Lower leg skin (tissue), 4 donors: ENCODE results near the gene LMF2. TPM values are rescaled to one million over a fixed set of nuclear protein-coding genes. Genes with fewer than 3 reads are reported as not detected.

Source experiments
- DNase-seq, 2 donors: peaks; one replicate each; pipeline ENCODE4 v3.0.0-alpha.2; 2019; ENCODE audit warnings: low spot score in 2 of 2
- H3K4me3 ChIP-seq: fragments of 200-600 bp; sonication (generic); 2 replicates; pipeline ENCODE4 v1.5.1; 2017; ENCODE audit warnings: mild to moderate bottlenecking, low read depth; ENCODE audit not compliant: poor library complexity, severe bottlenecking
- POLR2A ChIP-seq, 2 donors: fragments of 450-650 bp; IDR thresholded peaks; one replicate each; pipeline ENCODE4 v1.6.1; 2016 to 2017; ENCODE audit warnings: antibody characterized with exemption in 2 of 2, mild to moderate bottlenecking in 1 of 2, moderate library complexity in 1 of 2
- WGBS, 2 donors: methylation state at CpG; one replicate each; pipeline ENCODE4 v1.1.5; 2018; 5-methylcytosine and 5-hydroxymethylcytosine counted together
- intact Hi-C: fragments of 100-400 bp; cut with DNase I; formaldehyde crosslinking; loops from one replicate; pipeline ENCODE4 v1.15.0; 2023; ENCODE audit warnings: low total_unique reads
- total RNA-seq, 4 donors: library from RNA; depleted of rRNA; stranded (reverse); fragments of >200 nt; gene quantifications; one replicate each; pipeline ENCODE4 v1.1.0, GENCODE V29; 2016
- TF ChIP-seq, protein P1 (sequence below), 3 donors: fragments of 450-650 bp; IDR thresholded peaks; one replicate each; pipeline ENCODE4 v1.5.1; 2016; ENCODE audit warnings: antibody characterized with exemption in 3 of 3, mild to moderate bottlenecking in 3 of 3, moderate library complexity in 2 of 3

LMF2 gene
- total RNA-seq, 4 donors from 2014 or later: 34.8 to 47.2 (median 38.8) TPM

DNA sequence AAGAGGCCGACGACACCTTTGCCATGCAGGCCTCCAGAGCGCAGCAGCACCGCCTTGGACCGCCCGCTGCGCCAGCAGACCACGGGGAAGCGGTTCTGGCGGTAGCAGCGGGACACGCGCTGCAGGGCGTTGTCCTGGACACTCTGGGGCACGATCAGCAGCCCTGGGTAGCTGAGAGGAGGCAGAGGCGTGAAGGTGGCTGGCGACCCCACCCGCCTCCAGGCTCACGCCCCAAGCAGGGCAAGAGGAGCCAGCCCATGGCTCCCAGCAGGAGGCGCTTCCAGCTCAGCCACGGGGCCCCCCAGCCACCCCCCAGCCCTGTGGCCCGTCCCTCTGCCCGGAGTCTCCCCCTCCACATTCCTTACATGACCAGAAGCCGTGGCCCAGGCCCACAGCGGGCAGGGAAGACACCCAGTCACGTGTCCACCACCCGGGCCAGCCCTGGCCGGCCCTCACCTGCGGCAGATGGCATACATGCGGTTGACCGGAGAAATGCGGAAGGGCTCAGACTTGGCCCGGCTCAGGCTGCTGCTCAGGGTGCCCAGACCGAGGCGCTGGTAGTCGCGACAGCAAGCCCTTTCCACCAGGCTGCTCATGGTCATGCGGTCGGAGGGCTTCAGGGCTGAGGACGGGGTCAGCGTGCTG lies 47.9 kb downstream of the LMF2 start:
- no peak for TF ChIP-seq POLR2A (IDR thresholded peaks at IDR 0.05)
- TF ChIP-seq, protein P1, sequence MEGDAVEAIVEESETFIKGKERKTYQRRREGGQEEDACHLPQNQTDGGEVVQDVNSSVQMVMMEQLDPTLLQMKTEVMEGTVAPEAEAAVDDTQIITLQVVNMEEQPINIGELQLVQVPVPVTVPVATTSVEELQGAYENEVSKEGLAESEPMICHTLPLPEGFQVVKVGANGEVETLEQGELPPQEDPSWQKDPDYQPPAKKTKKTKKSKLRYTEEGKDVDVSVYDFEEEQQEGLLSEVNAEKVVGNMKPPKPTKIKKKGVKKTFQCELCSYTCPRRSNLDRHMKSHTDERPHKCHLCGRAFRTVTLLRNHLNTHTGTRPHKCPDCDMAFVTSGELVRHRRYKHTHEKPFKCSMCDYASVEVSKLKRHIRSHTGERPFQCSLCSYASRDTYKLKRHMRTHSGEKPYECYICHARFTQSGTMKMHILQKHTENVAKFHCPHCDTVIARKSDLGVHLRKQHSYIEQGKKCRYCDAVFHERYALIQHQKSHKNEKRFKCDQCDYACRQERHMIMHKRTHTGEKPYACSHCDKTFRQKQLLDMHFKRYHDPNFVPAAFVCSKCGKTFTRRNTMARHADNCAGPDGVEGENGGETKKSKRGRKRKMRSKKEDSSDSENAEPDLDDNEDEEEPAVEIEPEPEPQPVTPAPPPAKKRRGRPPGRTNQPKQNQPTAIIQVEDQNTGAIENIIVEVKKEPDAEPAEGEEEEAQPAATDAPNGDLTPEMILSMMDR (IDR thresholded peaks at IDR 0.05): no peak
- no peak overlapping the region for H3K4me3 ChIP-seq
- DNase-seq: no peak
- intact Hi-C loops: no loop called here
- WGBS, 2 donors: 91 to 97% methylated on average over 19 to 29 of the region's 41 CpGs

DNA sequence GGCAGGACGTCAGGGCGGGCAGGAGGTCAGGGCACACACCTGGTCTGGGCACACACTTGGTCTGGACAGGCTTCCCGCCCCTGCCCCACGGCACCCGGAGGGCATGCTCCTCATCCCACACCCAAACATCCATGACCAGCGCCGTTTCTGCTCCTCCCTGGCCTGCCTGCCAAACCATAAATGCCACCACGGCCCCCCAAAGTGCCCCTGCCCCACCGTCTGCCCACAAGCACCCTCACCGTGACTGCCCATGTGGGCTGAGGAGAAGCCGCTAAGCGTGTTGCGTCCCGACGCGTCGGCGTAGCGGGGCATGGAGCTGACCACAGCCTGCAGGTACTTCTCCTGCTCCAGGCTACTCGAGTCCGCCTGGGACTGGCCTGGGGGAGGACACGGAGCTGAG lies 48.5 kb downstream of the LMF2 start:
- WGBS, 2 donors: 93 to 95% methylated on average over 20 to 22 of the region's 22 CpGs
- intact Hi-C loops: no loop called here
- DNase-seq: no peak

DNA sequence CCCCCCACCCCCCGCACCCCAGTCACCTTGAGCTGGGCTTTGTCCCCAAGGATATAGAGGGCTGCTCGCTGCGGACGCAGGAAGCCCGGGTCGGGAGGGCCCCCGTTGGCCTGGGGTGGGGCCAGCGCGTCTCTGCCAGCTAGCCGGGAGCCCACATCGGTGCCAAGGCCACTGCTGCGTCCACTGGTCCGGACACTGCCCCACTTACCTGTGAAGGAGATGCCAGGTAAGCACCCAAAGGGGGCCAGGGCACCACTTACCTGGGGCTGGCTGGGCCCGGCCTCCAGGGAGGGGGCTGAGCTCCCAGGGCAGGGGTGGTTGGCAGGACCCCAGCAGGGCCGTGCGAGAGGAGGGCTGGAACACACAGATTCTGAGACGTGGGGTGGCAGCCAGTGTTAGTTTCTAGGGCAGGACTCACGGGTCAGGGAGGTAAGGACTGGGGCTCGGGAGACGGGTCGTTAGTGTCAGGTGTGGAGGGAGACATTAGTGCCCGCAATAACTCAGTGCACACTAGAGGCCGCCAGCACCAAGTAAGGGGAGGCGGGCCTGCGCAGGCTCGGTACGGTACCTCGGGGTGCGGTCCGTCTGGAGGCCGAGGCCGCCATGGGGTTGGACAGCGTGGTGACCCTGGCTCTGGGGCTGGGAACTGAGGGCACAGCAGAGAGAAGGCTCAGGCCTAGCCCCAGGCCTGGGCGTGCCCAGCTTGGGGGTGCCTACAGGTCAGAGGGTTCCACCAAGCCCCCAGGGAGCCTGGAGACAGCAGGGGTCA lies 50.9 kb downstream of the LMF2 start:
- intact Hi-C loops: no loop called here
- TF ChIP-seq POLR2A (IDR thresholded peaks at IDR 0.05): no peak
- TF ChIP-seq, protein P1 (IDR thresholded peaks at IDR 0.05): no peak
- no peak for DNase-seq
- 84 to 90% methylated on average over 20 to 25 of the region's 34 CpGs for WGBS, 2 donors
- H3K4me3 ChIP-seq: no peak overlapping the region

More for the DNA sequence above, 48.5 kb downstream of the LMF2 start:
- TF ChIP-seq, protein P1 (IDR thresholded peaks at IDR 0.05): no peak
- no peak for TF ChIP-seq POLR2A (IDR thresholded peaks at IDR 0.05)
- no peak overlapping the region for H3K4me3 ChIP-seq

DNA sequence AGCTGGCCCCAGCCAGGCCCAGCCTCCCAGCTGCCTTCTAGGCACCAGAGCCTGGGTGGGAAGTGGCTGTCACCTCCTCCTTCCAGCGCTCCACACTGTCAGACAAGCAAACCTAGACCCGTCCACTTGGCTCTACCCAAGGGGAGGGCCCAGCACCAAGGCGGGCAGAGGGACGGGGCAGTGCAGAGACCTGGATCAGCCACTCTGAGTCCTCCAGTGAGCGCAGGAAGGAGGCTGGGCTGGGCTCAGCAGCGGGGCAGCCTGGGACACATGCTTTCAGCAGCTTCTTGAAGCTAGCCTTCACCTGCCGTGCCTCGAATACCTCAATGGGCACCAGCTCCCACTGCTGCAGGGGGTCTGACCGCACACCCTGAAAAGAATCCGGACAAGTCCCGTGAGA lies 51.5 kb downstream of the LMF2 start:
- H3K4me3 ChIP-seq: no peak overlapping the region
- DNase-seq: no peak
- TF ChIP-seq, protein P1 (IDR thresholded peaks at IDR 0.05): no peak
- TF ChIP-seq POLR2A (IDR thresholded peaks at IDR 0.05): no peak
- intact Hi-C loops: no loop called here
- WGBS, 2 donors: 91 to 93% methylated on average over 6 to 9 of the region's 11 CpGs

DNA sequence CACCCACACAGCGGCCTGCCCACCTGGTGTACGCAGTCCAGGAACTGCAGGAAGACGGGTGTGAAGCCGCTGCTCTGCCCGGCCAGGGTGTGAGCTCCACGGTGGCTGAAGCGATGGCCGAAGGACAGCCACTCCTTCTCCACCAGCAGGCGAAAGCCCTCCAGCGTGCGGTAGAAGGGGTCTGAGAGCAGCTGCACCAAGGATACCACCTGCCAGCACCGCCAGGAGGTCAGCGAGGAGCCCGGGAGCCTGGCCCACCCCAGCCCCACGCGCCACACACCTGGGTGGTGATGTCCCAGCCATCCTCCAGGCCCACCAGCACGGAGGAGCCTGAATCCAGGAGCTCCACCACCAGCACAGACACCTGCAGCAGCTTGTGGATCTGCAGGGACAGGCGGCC lies 52.3 kb downstream of the LMF2 start:
- DNase-seq: no peak
- 92 to 95% methylated on average over 13 to 15 of the region's 18 CpGs for WGBS, 2 donors
- intact Hi-C loops: no loop called here
- H3K4me3 ChIP-seq: no peak overlapping the region
- TF ChIP-seq, protein P1 (IDR thresholded peaks at IDR 0.05): no peak
- no peak for TF ChIP-seq POLR2A (IDR thresholded peaks at IDR 0.05)
